GM12878 (cell line): ENCODE data around the gene PADI3. TPM values are rescaled to one million over a fixed set of nuclear protein-coding genes. Genes with fewer than 3 reads are reported as not detected.
"Not testable (repeated sequence)": the region's sequence is repeated elsewhere in the genome, so short reads cannot be mapped to it uniquely, and the experiment has no call there.

Source experiments
- ATAC-seq: fragments of 200-7000 bp; cut with Tn5 transposase; 3 replicates; pipeline ENCODE4 v1.9.1; 2020; ENCODE audit warnings: mild to moderate bottlenecking, moderate library complexity
- BruUV-seq: library from RNA; stranded (reverse); fragments of 400-500 nt; replicated peaks from 2 replicates; lab custom pipeline; 2021; lab: Mats Ljungman, UMichigan
- CTCF ChIA-PET: fragments of 300-600 bp; sonication (Branson Sonifier 250); formaldehyde crosslinking; extraction: SDS; loops from one replicate; lab custom pipeline; 2021; ENCODE audit warnings: inconsistent platforms; lab: Yijun Ruan, JAX
- POLR2A ChIA-PET: fragments of 350-600 bp; formaldehyde crosslinking; extraction: SDS; loops from one replicate; lab custom pipeline; 2021; ENCODE audit warnings: inconsistent platforms; lab: Charles Lee
- RAD21 ChIA-PET: fragments of 300-600 bp; sonication (Branson Sonifier 250); formaldehyde crosslinking; loops from one replicate; lab custom pipeline; 2023; ENCODE audit warnings: antibody characterized with exemption; ENCODE audit not compliant: unreplicated experiment; lab: Charles Lee
- SMC1A ChIA-PET: fragments of 300-600 bp; sonication (Branson Sonifier 250); formaldehyde crosslinking; loops from one replicate; lab custom pipeline; 2023; ENCODE audit not compliant: unreplicated experiment, uncharacterized antibody; lab: Charles Lee
- DNase-seq: peaks from one replicate; pipeline ENCODE4 v3.0.0-alpha.2; 2011; ENCODE audit warnings: low read depth, low spot score
- FAIRE-seq: peaks from 3 replicates; lab custom pipeline; 2011; peaks lifted over from hg19 to GRCh38; lab: Jason Lieb, UNC
- H2AFZ ChIP-seq: 2 replicates; pipeline ENCODE4 v1.6.0; 2011; ENCODE audit warnings: low read depth, low read length, control low read depth; ENCODE audit not compliant: control insufficient read depth
- H3K27ac ChIP-seq: 2 replicates; pipeline ENCODE4 v1.5.1; 2011; ENCODE audit warnings: control low read depth; ENCODE audit not compliant: control insufficient read depth, insufficient read depth
- H3K27me3 ChIP-seq, 2 experiments: replicated peaks in 1 of 2; 2 replicates each; pipeline versions ENCODE4 v1.6.0 to v1.6.1; 2011; ENCODE audit warnings: low read length in 1 of 2; ENCODE audit not compliant: control insufficient read depth in 2 of 2, insufficient read depth in 2 of 2
- H3K36me3 ChIP-seq, 2 experiments: 2 replicates each; pipeline ENCODE4 v1.5.1; 2011; ENCODE audit warnings: low read length in 1 of 2; ENCODE audit not compliant: control insufficient read depth in 2 of 2, insufficient read depth in 2 of 2
- H3K4me1 ChIP-seq: 2 replicates; pipeline ENCODE4 v1.6.1; 2011; ENCODE audit warnings: mild to moderate bottlenecking, low read length, moderate library complexity, mixed read lengths; ENCODE audit not compliant: control insufficient read depth, insufficient read depth
- H3K4me2 ChIP-seq: 2 replicates; pipeline ENCODE4 v1.6.0; 2011; ENCODE audit warnings: control low read depth; ENCODE audit not compliant: control insufficient read depth, insufficient read depth
- H3K4me3 ChIP-seq: fragments of 200-600 bp; sonication (generic); 2 replicates; pipeline ENCODE4 v1.5.1; 2016
- H3K79me2 ChIP-seq: 2 replicates; pipeline ENCODE4 v1.6.0; 2011; ENCODE audit warnings: low read length; ENCODE audit not compliant: control insufficient read depth, insufficient read depth
- H3K9ac ChIP-seq: 2 replicates; pipeline ENCODE4 v1.8.0; 2011; ENCODE audit warnings: low read length, control low read depth, mixed read lengths; ENCODE audit not compliant: control insufficient read depth, insufficient read depth
- H3K9me3 ChIP-seq: replicated peaks from 3 replicates; pipeline ENCODE4 v1.5.1; 2011; ENCODE audit warnings: mild to moderate bottlenecking, low read length; ENCODE audit not compliant: control insufficient read depth, insufficient read depth
- H4K20me1 ChIP-seq: 2 replicates; pipeline ENCODE4 v1.6.0; 2011; ENCODE audit not compliant: control insufficient read depth, insufficient read depth
- BHLHE40 ChIP-seq, 2 experiments: fragments of 450-650 bp in 1 of 2; IDR thresholded peaks; 2 replicates each; pipeline ENCODE4 v1.6.1; 2011 to 2017; ENCODE audit warnings: low read depth in 2 of 2, borderline replicate concordance in 1 of 2, improper control_type of control experiment in 1 of 2, low read length in 1 of 2, mild to moderate bottlenecking in 1 of 2
- CEBPZ ChIP-seq: fragments of 150-350 bp; IDR thresholded peaks from 2 replicates; pipeline ENCODE4 v1.6.1; 2016; ENCODE audit warnings: low read depth, low read length
- ETV6 ChIP-seq, 2 experiments: fragments of 450-650 bp in 1 of 2; IDR thresholded peaks in 1 of 2; conservative IDR thresholded peaks in 1 of 2; 2 replicates each; pipeline ENCODE4 v1.6.1; 2014; ENCODE audit warnings: antibody characterized with exemption in 1 of 2, borderline replicate concordance in 1 of 2, low read depth in 1 of 2, mild to moderate bottlenecking in 1 of 2, moderate library complexity in 1 of 2
- MLLT1 ChIP-seq: fragments of 450-650 bp; IDR thresholded peaks from 2 replicates; pipeline ENCODE4 v1.6.1; 2016; ENCODE audit warnings: mild to moderate bottlenecking
- RFX5 ChIP-seq: IDR thresholded peaks from 2 replicates; pipeline ENCODE4 v1.6.1; 2011; ENCODE audit warnings: low read depth, low read length, improper control_type of control experiment
- WGBS: methylation state at CpG from one replicate; pipeline ENCODE4 v1.1.6; 2016; ENCODE audit warnings: low lambda C conversion rate; ENCODE audit not compliant: insufficient replicate concordance, insufficient coverage; ENCODE audit errors: missing lambda C conversion rate; 5-methylcytosine and 5-hydroxymethylcytosine counted together
- in situ Hi-C: fragments of 300-500 bp; cut with MboI; formaldehyde crosslinking; loops from 9 replicates; pipeline ENCODE4 v1.14.3; 2018; ENCODE audit warnings: mixed read lengths
- intact Hi-C: fragments of 100-400 bp; cut with micrococcal nuclease; formaldehyde crosslinking; loops from one replicate; pipeline ENCODE4 v1.14.2; 2022; ENCODE audit not compliant: unreplicated experiment
- polyA plus RNA-seq, 11 experiments: library from polyadenylated mRNA; depleted of rRNA in 4 of 11; unstranded in 6 of 11; stranded (reverse) in 5 of 11; fragments of >200 nt; fragmentation: Nextera tagmentation in 4 of 11; fragmentation: Illumina TruSeq in 1 of 11; extraction: Ambion mirVana in 4 of 11; extraction: Trizol in 1 of 11; gene quantifications; 1 replicate in 1 of 11; 2 replicates in 10 of 11; pipeline versions ENCODE4 v1.2.1 to v1.2.3, GENCODE V29; 2011 to 2016; ENCODE audit warnings: inconsistent platforms in 2 of 11, missing spikeins in 2 of 11, low read depth in 1 of 11
- total RNA-seq, 4 experiments: library from RNA; depleted of rRNA in 3 of 4; stranded (reverse); fragments of >200 nt in 3 of 4; fragmentation: Illumina TruSeq in 1 of 4; extraction: Trizol in 1 of 4; gene quantifications; 2 replicates each; pipeline versions ENCODE4 v1.2.1 to v1.2.3, GENCODE V29; 2013 to 2021

The PADI3 gene
- total and polyA plus RNA-seq, 10 of the 15 experiments (the other 5 are each of a cell fraction or from before 2014, with no cell fraction given): 0.01 TPM; not detected in 9

GRCh38 chr1:17319561-17320350, 70.9 kb downstream of the PADI3 start (continued):
- TF ChIP-seq CEBPZ: no peak
- TF ChIP-seq BHLHE40 (IDR thresholded peaks at IDR 0.05; ENCODE audit: borderline replicate concordance in 1 of 2, low read depth in 2 of 2, low read length in 1 of 2): no peak
- TF ChIP-seq ETV6 (conservative IDR thresholded peaks at IDR 0.05 in 1 of 2, IDR thresholded peaks at IDR 0.05 in 1 of 2; ENCODE audit: borderline replicate concordance in 1 of 2, low read depth in 1 of 2): no peak
- no peak for TF ChIP-seq RFX5
- no peak for TF ChIP-seq MLLT1

- SMC1A ChIA-PET, in situ Hi-C loops, H3K9ac ChIP-seq, RAD21 ChIA-PET, H4K20me1 ChIP-seq, H3K79me2 ChIP-seq, intact Hi-C loops, POLR2A ChIA-PET, H3K4me2 ChIP-seq, FAIRE-seq, BruUV-seq, H3K36me3 ChIP-seq, ATAC-seq, H3K4me1 ChIP-seq, H3K9me3 ChIP-seq, H3K27ac ChIP-seq, H3K4me3 ChIP-seq, CTCF ChIA-PET, DNase-seq, H3K27me3 ChIP-seq, H2AFZ ChIP-seq: not testable (repeated sequence)
- 0% methylated on average over 6 of the region's 6 CpGs for WGBS
Measured at GRCh38 chr1:17321857-17322390, 73.0 kb downstream of the PADI3 start.
